Activated CD8-positive, alpha-beta T cell treated with anti-CD3 and anti-CD28 coated beads, Interleukin-2, amount 10 ng/mL, durations not matched to agents 7 days and 5 days (primary cell): Measurements from ENCODE around the gene OR1I1. TPM values are rescaled to one million over a fixed set of nuclear protein-coding genes. Genes with fewer than 3 reads are reported as not detected.
A peak's percentile ranks its signal among the peaks of the same experiment; 100 is the strongest.

Experiments
- ATAC-seq: fragments of 150-1000 bp; cut with Tn5 transposase; one replicate; pipeline ENCODE4 v1.10.0; 2021; ENCODE audit warnings: moderate library complexity
- CTCF ChIA-PET: fragments of 350-600 bp; sonication (Branson Sonifier 250); formaldehyde crosslinking; loops from one replicate; lab custom pipeline; 2021; ENCODE audit warnings: antibody characterized with exemption; lab: Charles Lee
- POLR2A ChIA-PET: fragments of 350-600 bp; sonication (Branson Sonifier 250); formaldehyde crosslinking; loops from one replicate; lab custom pipeline; 2021; ENCODE audit warnings: antibody characterized with exemption; lab: Charles Lee
- DNase-seq: peaks from one replicate; pipeline ENCODE4 v3.0.0-alpha.2; 2020
- H3K27ac Mint-ChIP-seq: one replicate; pipeline ENCODE4 v1.8.0; 2021; ENCODE audit warnings: mild to moderate bottlenecking, mixed read lengths
- H3K27me3 Mint-ChIP-seq: one replicate; pipeline ENCODE4 v1.8.0; 2021; ENCODE audit warnings: low read depth, mixed read lengths
- H3K36me3 Mint-ChIP-seq: one replicate; pipeline ENCODE4 v1.8.0; 2021; ENCODE audit warnings: low read depth, mixed read lengths
- H3K4me1 Mint-ChIP-seq: one replicate; pipeline ENCODE4 v1.8.0; 2021; ENCODE audit warnings: low read depth, mixed read lengths
- H3K4me3 Mint-ChIP-seq: one replicate; pipeline ENCODE4 v1.8.0; 2021; ENCODE audit warnings: mild to moderate bottlenecking, mixed read lengths
- H3K9me3 Mint-ChIP-seq: one replicate; pipeline ENCODE4 v1.8.0; 2022; ENCODE audit warnings: mixed read lengths; ENCODE audit not compliant: insufficient read depth
- total RNA-seq, 2 experiments: library from RNA; stranded (reverse); gene quantifications; one replicate each; pipeline ENCODE4 v1.2.3, GENCODE V29; 2021

OR1I1 gene
- total RNA-seq, 2 experiments from 2014 or later: not detected

DNA sequence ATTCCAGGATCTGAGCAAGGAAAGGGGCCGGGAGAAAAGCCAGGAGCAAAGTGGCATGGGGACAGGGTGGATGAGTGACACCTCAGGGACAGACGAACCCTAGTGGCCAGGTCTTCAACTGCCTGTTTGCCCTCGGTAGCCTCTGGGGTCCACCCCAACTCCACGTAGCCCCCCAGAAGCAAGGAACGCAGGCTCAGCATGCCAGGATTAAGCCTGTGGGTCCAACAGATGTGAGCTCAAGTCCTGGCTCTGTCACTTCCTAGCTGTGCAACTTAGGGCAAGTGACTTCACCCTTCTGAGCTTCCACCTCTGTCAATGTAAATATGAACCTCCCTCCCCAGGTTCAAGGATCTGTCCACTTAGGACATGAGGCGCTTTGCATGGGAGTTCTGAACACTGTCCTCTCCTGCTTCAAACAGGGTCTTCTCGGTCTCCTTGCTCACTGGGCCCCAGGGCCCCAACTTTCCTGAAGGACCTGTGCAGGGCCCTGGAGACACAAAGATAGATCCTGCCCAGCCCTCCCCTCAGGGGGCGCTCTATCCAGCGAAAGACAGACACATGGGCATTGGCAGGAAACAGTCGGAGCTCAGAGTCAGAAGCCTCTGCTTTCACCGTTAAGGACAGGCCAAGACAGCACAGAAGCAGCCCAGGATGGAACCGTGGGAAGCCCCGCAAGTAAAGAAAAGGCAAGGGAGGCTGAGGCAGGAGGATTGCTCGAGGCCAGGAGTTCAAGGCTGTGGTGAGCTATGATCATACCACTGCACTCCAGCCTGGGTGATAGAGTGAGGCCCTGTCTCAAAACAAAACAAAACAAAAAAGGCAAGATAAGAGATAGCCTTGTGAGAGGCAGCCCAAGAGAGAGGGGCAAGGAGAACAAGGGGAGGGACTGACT is 38.4 kb downstream of the OR1I1 start:
- H3K4me3 Mint-ChIP-seq: no peak overlapping the region
- peaks cover 14% of the 10 kb centered on the region for H3K4me1 Mint-ChIP-seq
- POLR2A ChIA-PET: no interaction called here
- peaks cover 67% of the 10 kb centered on the region for H3K36me3 Mint-ChIP-seq
- H3K27ac Mint-ChIP-seq: no peak overlapping the region
- CTCF ChIA-PET: no interaction called here
- no peak for ATAC-seq
- no peaks in the 10 kb centered on the region for H3K27me3 Mint-ChIP-seq
- H3K9me3 Mint-ChIP-seq: no peaks in the 10 kb centered on the region
- DNase-seq: no peak

DNA sequence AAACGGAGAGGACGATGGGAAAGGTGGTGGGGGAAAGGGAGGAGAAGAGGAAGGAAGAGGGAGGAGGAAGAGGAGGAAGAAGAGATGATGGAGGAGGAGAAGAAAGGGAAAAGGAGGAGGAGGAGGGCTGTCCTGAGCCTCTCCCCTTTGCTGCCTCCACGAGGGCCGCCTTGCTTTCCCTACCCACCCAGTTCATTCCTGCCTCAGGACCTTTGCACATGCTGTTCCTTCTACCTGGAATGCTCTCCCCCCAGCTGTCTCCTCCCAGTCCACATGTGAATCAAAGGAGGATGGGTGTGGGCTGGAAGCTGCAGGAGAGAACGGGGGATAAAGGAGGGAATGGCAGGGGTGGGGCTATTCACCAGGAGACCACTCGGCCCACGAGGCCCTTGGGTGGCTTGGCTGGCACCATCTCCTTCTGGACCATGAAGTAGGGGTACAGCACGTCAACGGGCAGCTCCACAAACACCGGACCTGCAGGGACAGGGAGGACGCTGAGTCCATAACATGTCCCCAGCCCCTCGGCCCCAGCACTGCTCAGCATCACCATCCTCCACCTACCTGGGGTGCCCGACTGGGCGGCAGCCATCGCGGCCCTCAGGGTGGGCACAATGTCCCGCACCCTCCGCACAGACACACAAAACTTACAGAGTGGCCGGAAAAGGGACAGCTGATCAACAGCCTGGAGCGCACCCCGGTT is 40.5 kb downstream of the OR1I1 start:
- H3K27me3 Mint-ChIP-seq: no peaks in the 10 kb centered on the region
- ChIA-PET CTCF (no interaction called here), POLR2A (no interaction called here)
- H3K27ac Mint-ChIP-seq: no peak overlapping the region
- DNase-seq: no peak
- no peaks in the 10 kb centered on the region for H3K9me3 Mint-ChIP-seq
- H3K4me3 Mint-ChIP-seq: no peak overlapping the region
- no peak for ATAC-seq
- peaks cover 54% of the 10 kb centered on the region for H3K36me3 Mint-ChIP-seq
- peaks cover 18% of the 10 kb centered on the region for H3K4me1 Mint-ChIP-seq

- ATAC-seq (no peak), DNase-seq (no peak)
- Mint-ChIP-seq H3K27ac (peak overlapping the region; percentile 73), H3K36me3 (peaks cover 47% of the 10 kb centered on the region), H3K4me3 (peak overlapping the region; percentile 94), H3K4me1 (peaks cover 18% of the 10 kb centered on the region), H3K9me3 (no peaks in the 10 kb centered on the region), H3K27me3 (no peaks in the 10 kb centered on the region)
- POLR2A ChIA-PET: interaction anchor here (1.2 kb wide), 1 partner anchor 9 kb away, joined by 4 read pairs; no protein-coding TSS in a partner anchor
- CTCF ChIA-PET: no interaction called here
Observed at GRCh38 chr19:15123031-15123890, 41.2 kb downstream of the OR1I1 start.

GRCh38 chr19:15123900-15124299 is 41.9 kb downstream of the OR1I1 start:
- H3K27me3 Mint-ChIP-seq: no peaks in the 10 kb centered on the region
- no peak for ATAC-seq
- H3K4me1 Mint-ChIP-seq: peaks cover 19% of the 10 kb centered on the region
- ChIA-PET CTCF (interaction anchor here (0.7 to 3.0 kb wide), 4 partner anchors 17 to 432 kb away, joined by 3 to 22 read pairs (median 5); partner anchors contain the start of gene SYDE1), POLR2A (interaction anchor here (0.6 to 1.2 kb wide), 4 partner anchors 10 to 341 kb away, joined by 3 to 4 read pairs (median 3); partner anchors contain the start of gene SYDE1)
- peak overlapping the region; percentile 94 for H3K4me3 Mint-ChIP-seq
- no peaks in the 10 kb centered on the region for H3K9me3 Mint-ChIP-seq
- H3K36me3 Mint-ChIP-seq: peaks cover 40% of the 10 kb centered on the region
- no peak for DNase-seq
- peak overlapping the region; percentile 95 for H3K27ac Mint-ChIP-seq

DNA sequence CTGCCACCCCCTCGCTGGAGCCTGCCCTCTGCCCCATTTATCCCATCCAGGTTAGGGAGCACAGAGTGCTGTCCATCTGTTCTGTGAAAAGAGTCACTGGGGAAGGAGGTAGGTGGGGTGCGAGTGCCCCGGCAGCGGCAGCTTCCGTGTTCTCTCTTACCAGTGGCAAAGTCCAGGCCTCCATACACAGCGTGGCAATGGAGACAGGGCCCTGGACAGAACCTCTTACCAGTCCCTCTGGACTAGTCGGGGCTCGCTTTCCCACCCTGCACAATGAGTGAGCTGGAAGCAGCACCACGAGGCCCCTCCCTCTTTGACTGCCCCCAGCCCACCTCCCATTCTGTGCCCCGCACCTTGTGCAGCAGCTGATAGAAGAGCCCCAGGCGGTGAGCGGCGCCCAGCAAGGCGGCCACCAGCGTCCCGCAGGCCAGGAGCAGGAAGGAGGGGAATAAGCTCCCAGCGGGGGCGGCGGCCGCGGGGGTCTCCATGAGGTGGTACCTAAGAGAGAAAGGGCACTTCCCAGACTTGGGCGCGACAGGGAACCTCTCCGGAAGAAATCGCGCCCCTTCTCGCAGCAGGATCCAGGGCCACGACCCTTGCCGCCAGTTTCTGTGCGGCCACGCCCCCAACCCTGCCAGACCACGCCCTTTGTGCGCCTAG is 42.7 kb downstream of the OR1I1 start:
- Mint-ChIP-seq H3K4me3 (peak overlapping the region; percentile 94), H3K27me3 (no peaks in the 10 kb centered on the region), H3K36me3 (peaks cover 32% of the 10 kb centered on the region), H3K27ac (peak overlapping the region; percentile 95), H3K9me3 (no peaks in the 10 kb centered on the region), H3K4me1 (peaks cover 25% of the 10 kb centered on the region)
- DNase-seq: peak; percentile 39
- peak; percentile 0 for ATAC-seq
- ChIA-PET CTCF (interaction anchor here (0.7 to 3.0 kb wide), 4 partner anchors 18 to 431 kb away, joined by 3 to 22 read pairs (median 5); partner anchors contain the start of gene SYDE1), POLR2A (interaction anchor here (0.6 to 1.2 kb wide), 6 partner anchors 9 to 712 kb away, joined by 3 to 4 read pairs (median 3); partner anchors contain the start of gene SYDE1)

DNA sequence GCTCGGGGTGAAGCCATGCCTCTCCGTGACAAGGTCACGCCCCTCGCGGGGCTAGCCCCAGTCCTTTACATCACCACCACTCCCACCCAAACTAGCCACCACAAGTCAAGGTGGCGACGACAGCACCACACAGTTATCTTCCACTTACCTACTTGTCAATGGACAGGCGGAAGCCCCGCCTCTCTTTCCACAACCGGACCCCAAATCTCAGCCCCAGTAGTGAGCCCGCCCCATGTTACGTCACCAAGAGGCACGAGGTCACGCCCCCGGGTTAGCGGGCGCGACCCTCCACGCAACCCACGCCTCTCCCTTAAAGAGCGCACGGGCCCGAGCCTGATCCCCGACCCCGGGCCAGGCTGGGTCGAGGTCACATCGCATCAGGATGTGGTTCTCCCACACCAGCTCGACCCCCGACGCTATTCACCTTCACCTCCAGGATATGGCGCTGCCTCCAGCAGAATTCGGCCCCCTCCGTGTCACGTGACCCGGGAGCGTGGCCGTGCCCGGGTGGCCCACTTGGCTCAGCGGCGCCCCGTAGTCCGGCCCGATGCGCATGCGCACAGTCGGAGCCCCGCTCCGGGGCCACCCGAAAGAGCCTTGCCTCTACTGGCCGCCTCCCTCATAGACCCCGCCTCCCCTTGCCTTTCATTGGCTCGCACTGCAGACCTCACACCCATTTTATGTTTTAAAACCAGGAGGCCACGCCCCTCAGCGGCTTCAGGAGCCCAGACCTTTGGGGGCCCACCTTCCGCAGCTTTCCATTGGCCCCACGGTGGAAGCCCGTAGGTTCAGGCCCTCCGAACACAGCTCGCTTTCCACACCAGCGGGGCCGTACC is 43.4 kb downstream of the OR1I1 start:
- no peaks in the 10 kb centered on the region for H3K27me3 Mint-ChIP-seq
- peaks cover 25% of the 10 kb centered on the region for H3K36me3 Mint-ChIP-seq
- ATAC-seq (peak; percentile 95), DNase-seq (peak; percentile 99)
- peak overlapping the region; percentile 94 for H3K4me3 Mint-ChIP-seq
- ChIA-PET CTCF (interaction anchor here (0.6 to 3.0 kb wide), 6 partner anchors 19 to 970 kb away, joined by 3 to 22 read pairs (median 5); partner anchors contain the start of gene SYDE1), POLR2A (interaction anchor here (0.9 to 1.3 kb wide), 4 partner anchors 10 to 711 kb away, joined by 3 to 4 read pairs (median 3); partner anchors contain the start of gene SYDE1)
- peaks cover 32% of the 10 kb centered on the region for H3K4me1 Mint-ChIP-seq
- peak overlapping the region; percentile 95 for H3K27ac Mint-ChIP-seq
- H3K9me3 Mint-ChIP-seq: no peaks in the 10 kb centered on the region

DNA sequence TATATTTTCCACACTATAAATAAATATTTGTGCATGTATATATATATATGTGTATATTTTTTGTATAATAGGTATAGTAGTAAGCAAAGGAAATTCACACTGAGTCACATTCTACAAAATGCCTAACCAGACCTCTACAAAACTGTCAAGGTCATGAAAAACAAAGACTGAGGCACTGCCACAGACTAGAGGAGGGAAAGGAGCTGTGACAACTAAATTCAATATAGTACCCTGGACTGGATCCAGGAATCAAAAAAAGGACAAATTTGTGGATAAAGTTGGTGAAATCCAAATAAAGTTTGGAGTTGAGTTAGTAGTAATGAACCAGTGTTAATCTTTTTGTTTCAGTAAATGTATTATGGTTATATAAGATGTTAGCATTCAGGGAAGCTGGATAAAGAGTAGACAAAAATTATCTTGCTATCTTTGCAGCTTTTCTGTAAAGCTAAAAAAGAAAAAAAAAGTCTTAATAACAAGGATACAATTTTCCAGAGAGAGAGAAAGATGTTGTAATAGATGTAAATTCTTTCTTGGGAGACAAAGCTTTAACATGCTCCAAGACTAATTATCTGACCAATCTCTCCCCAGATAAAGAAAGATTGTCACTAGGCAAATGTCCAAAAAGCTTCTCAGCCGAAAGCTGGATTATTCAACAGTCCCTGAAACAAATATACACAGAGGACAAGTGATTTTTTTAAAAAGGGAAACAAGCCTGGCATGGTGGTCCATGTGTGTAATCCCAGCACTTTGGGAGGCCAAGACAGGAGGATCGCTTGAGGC is 44.3 kb downstream of the OR1I1 start:
- peak overlapping the region; percentile 25 for H3K27ac Mint-ChIP-seq
- H3K4me1 Mint-ChIP-seq: peaks cover 32% of the 10 kb centered on the region
- H3K4me3 Mint-ChIP-seq: peak overlapping the region; percentile 12
- no peaks in the 10 kb centered on the region for H3K9me3 Mint-ChIP-seq
- ChIA-PET POLR2A (interaction anchor here (1.3 kb wide), 1 partner anchor 14 kb away, joined by 3 read pairs; no protein-coding TSS in a partner anchor), CTCF (interaction anchor here (0.6 to 3.0 kb wide), 5 partner anchors 25 to 969 kb away, joined by 3 to 22 read pairs (median 5); no protein-coding TSS in a partner anchor)
- ATAC-seq (no peak), DNase-seq (no peak)
- peaks cover 16% of the 10 kb centered on the region for H3K36me3 Mint-ChIP-seq
- no peaks in the 10 kb centered on the region for H3K27me3 Mint-ChIP-seq

- Mint-ChIP-seq H3K4me1 (peaks cover 30% of the 10 kb centered on the region), H3K4me3 (no peak overlapping the region), H3K27me3 (no peaks in the 10 kb centered on the region), H3K9me3 (no peaks in the 10 kb centered on the region), H3K36me3 (peaks cover 2% of the 10 kb centered on the region), H3K27ac (no peak overlapping the region)
- no peak for ATAC-seq
- CTCF ChIA-PET: interaction anchor here (1.3 kb wide), 1 partner anchor 27 kb away, joined by 6 read pairs; no protein-coding TSS in a partner anchor
- POLR2A ChIA-PET: no interaction called here
- DNase-seq: no peak
Observed at GRCh38 chr19:15128162-15128770, 46.3 kb downstream of the OR1I1 start.

DNA sequence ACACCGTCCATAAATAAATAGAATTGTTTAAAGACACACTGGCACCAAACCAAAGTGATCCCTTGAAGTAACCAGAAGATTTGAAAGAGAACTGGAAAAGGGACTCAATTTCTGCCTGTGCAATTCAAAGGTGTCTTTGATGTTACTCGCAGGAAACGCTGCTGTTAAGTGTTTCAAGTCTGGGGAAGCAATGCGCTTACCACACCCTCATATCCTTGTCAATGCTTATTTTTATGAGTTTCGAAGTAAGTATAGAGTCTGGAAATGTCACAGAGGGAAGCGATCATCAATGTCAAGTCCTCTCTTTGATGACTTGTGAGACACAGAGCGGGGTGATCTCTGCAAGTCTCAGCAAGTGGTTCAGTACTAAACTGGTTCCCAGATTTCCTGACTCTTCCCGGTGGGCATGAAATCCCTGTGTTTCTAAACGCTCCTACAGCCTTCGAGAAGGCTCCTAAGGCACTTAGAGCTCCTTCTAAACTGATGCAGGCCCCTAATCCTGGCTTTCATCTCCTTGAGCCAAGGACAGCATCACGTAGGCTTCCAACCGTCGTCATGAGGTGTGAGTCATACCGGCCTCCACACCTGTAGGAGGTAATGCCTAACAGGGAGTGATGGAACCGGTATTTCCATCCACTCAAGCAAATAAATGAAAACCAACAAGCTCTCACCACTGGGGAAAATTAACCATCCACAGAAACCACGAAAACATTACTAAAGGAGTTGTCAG is 48.0 kb downstream of the OR1I1 start:
- Mint-ChIP-seq H3K36me3 (no peaks in the 10 kb centered on the region), H3K27ac (peak overlapping the region; percentile 46), H3K9me3 (no peaks in the 10 kb centered on the region), H3K27me3 (no peaks in the 10 kb centered on the region), H3K4me3 (no peak overlapping the region), H3K4me1 (peaks cover 19% of the 10 kb centered on the region)
- ChIA-PET POLR2A (no interaction called here), CTCF (interaction anchor here (0.6 kb wide), 1 partner anchor 29 kb away, joined by 3 read pairs; no protein-coding TSS in a partner anchor)
- ATAC-seq (no peak), DNase-seq (no peak)
